Body of pancreas (tissue), 4 donors: ENCODE data around the gene RNF152. TPM values are rescaled to one million over a fixed set of nuclear protein-coding genes. Genes with fewer than 3 reads are reported as not detected.

ENCODE experiments used
- ATAC-seq: fragments of 150-250 bp; one replicate; pipeline ENCODE4 v1.9.1; 2016
- DNase-seq, 4 donors: peaks; one replicate each; pipeline ENCODE4 v3.0.0-alpha.2; 2019
- H3K27ac ChIP-seq, 4 donors: fragments of 200-600 bp; sonication (generic); 1 replicate in 3 of 4; 2 replicates in 1 of 4; pipeline versions ENCODE4 v1.5.1 to v1.6.1; 2016 to 2019; ENCODE audit warnings: mild to moderate bottlenecking in 1 of 4, mixed read lengths in 1 of 4, moderate library complexity in 1 of 4
- H3K27me3 ChIP-seq, 2 donors: fragments of 200-600 bp; sonication (generic); one replicate each; pipeline ENCODE4 v1.6.0; 2016; ENCODE audit warnings: mild to moderate bottlenecking in 1 of 2
- H3K36me3 ChIP-seq, 2 donors: fragments of 200-600 bp; sonication (generic); replicated peaks in 1 of 2; 2 replicates each; pipeline ENCODE4 v1.5.1; 2016; ENCODE audit warnings: low read depth in 2 of 2; ENCODE audit not compliant: insufficient read depth in 1 of 2
- H3K4me1 ChIP-seq: fragments of 200-600 bp; sonication (generic); one replicate; pipeline ENCODE4 v1.6.0; 2016
- H3K4me3 ChIP-seq, 2 donors: fragments of 200-600 bp; sonication (generic); 1 replicate in 1 of 2; 2 replicates in 1 of 2; pipeline ENCODE4 v1.5.1; 2016 to 2019
- H3K9me3 ChIP-seq, 3 donors: fragments of 200-600 bp; sonication (generic); 1 replicate in 2 of 3; 2 replicates in 1 of 3; pipeline ENCODE4 v1.5.1; 2016
- CTCF ChIP-seq, 7 experiments: fragments of 450-650 bp in 4 of 7; fragments of 200-600 bp in 3 of 7; sonication (generic) in 3 of 7; IDR thresholded peaks; one replicate each; pipeline ENCODE4 v1.5.1; 2016 to 2019; ENCODE audit warnings: antibody characterized with exemption in 7 of 7
- POLR2A ChIP-seq, 3 donors: fragments of 450-650 bp; IDR thresholded peaks; one replicate each; pipeline ENCODE4 v1.6.1; 2016; ENCODE audit warnings: antibody characterized with exemption in 3 of 3, mild to moderate bottlenecking in 2 of 3
- WGBS, 2 donors: methylation state at CpG; one replicate each; pipeline ENCODE4 v1.1.5; 2017; 5-methylcytosine and 5-hydroxymethylcytosine counted together
- intact Hi-C: fragments of 100-400 bp; cut with DNase I; formaldehyde crosslinking; loops from one replicate; pipeline ENCODE4 v1.15.1; 2023
- total RNA-seq, 2 donors: library from RNA; depleted of rRNA; stranded (reverse); fragments of >200 nt; gene quantifications; one replicate each; pipeline ENCODE4 v1.1.0, GENCODE V29; 2016

Gene RNF152
- total RNA-seq, 2 donors from 2014 or later, result 7.8 to 11.5 TPM

GRCh38 chr18:61764381-61764780, 128.4 kb downstream of the RNF152 start:
- Histone ChIP-seq H3K4me3 (no peak overlapping the region), H3K9me3 (no peaks in the 10 kb centered on the region), H3K36me3 (no peaks in the 10 kb centered on the region), H3K27ac (no peak overlapping the region), H3K4me1 (no peaks in the 10 kb centered on the region), H3K27me3 (no peaks in the 10 kb centered on the region)
- ATAC-seq (no peak), DNase-seq (no peak)
- intact Hi-C loops, result no loop called here
- TF ChIP-seq POLR2A (IDR thresholded peaks at IDR 0.05), result no peak
- no peak for TF ChIP-seq CTCF (IDR thresholded peaks at IDR 0.05)
- WGBS, 2 donors, result 76 to 90% methylated on average over 2 of the region's 2 CpGs

GRCh38 chr18:61761875-61762274, 130.9 kb downstream of the RNF152 start:
- intact Hi-C loops, result no loop called here
- TF ChIP-seq POLR2A (IDR thresholded peaks at IDR 0.05) (no peak), CTCF (IDR thresholded peaks at IDR 0.05) (no peak)
- H3K4me3 ChIP-seq, result no peak overlapping the region
- no peak overlapping the region for H3K27ac ChIP-seq
- H3K27me3 ChIP-seq, result no peaks in the 10 kb centered on the region
- H3K4me1 ChIP-seq, result no peaks in the 10 kb centered on the region
- no peaks in the 10 kb centered on the region for H3K36me3 ChIP-seq
- DNase-seq, result no peak
- H3K9me3 ChIP-seq, result no peaks in the 10 kb centered on the region
- ATAC-seq, result no peak
